OCI-LY3 (cell line): ENCODE results near the gene ADM.

ENCODE experiments used
- H2AFZ ChIP-seq: fragments of 200-600, 300-600 bp; shearing (Covaris generic); 2 replicates; pipeline ENCODE4 v1.6.0; 2014; ENCODE audit warnings: antibody characterized with exemption, low read depth, low read length
- H3K27ac ChIP-seq: fragments of 200-600, 300-600 bp; sonication (generic); 2 replicates; pipeline ENCODE4 v1.5.1; 2014; ENCODE audit warnings: mild to moderate bottlenecking, low read length, moderate library complexity, mixed read lengths
- H3K27me3 ChIP-seq: fragments of 200-600, 300-600 bp; sonication (generic); 2 replicates; pipeline ENCODE4 v1.6.1; 2014; ENCODE audit warnings: low read depth, low read length, mixed read lengths
- H3K36me3 ChIP-seq: fragments of 200-600, 300-600 bp; sonication (generic); replicated peaks from 2 replicates; pipeline ENCODE3; 2014; ENCODE audit warnings: low read depth, low read length, mixed read lengths
- H3K4me1 ChIP-seq: fragments of 300-600, 200-600 bp; sonication (generic); 2 replicates; pipeline ENCODE4 v1.6.1; 2014; ENCODE audit warnings: low read length, mixed read lengths
- H3K4me2 ChIP-seq: fragments of 200-600, 300-600 bp; sonication (generic); 2 replicates; pipeline ENCODE4 v1.6.1; 2014; ENCODE audit warnings: low read length, mixed read lengths
- H3K4me3 ChIP-seq: fragments of 300-600, 200-600 bp; sonication (generic); 2 replicates; pipeline ENCODE4 v1.5.1; 2014; ENCODE audit warnings: antibody characterized with exemption, mild to moderate bottlenecking, low read length, moderate library complexity
- H3K79me2 ChIP-seq: fragments of 300-600, 200-600 bp; shearing (Covaris generic); 2 replicates; pipeline ENCODE4 v1.6.1; 2014; ENCODE audit warnings: mild to moderate bottlenecking, low read length, mixed read lengths
- H3K9ac ChIP-seq: fragments of 300-600, 200-600 bp; shearing (Covaris generic); 2 replicates; pipeline ENCODE4 v1.6.0; 2014; ENCODE audit warnings: mild to moderate bottlenecking, low read length, moderate library complexity
- H3K9me3 ChIP-seq: fragments of 200-600, 300-600 bp; shearing (Covaris generic); 2 replicates; pipeline ENCODE4 v1.6.1; 2014; ENCODE audit warnings: low read length, mixed read lengths; ENCODE audit not compliant: insufficient read depth
- H4K20me1 ChIP-seq: fragments of 200-600, 300-600 bp; sonication (generic); 2 replicates; pipeline ENCODE4 v1.6.1; 2016; ENCODE audit warnings: low read length, mixed read lengths; ENCODE audit not compliant: insufficient read depth
- EZH2phosphoT487 ChIP-seq: fragments of 200-600 bp; shearing (Covaris generic); IDR thresholded peaks from 2 replicates; pipeline ENCODE4 v1.6.1; 2018; ENCODE audit warnings: antibody characterized with exemption, mixed run types, low read depth
- TF ChIP-seq, protein P1 (sequence below): fragments of 200-600, 300-600 bp; sonication (generic); IDR thresholded peaks from 2 replicates; pipeline ENCODE4 v1.5.1; 2014; ENCODE audit warnings: antibody characterized with exemption, low read length, low read depth

ADM gene

DNA sequence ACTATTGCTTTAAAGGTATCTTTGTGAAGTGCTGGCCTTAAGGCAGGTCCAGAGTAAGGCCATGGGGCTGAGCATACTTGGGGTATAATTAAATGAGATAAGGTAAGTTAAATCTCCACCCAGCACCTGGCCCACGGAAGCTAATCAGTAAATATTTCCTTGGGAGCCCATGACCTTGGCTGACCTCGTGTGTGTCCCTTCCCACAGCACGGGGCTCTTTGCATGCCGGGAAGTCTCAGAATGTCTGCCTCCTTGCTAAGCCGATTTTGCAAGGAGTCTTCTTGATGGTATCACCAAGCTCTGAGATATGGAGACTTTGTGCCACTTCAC, 46.5 kb downstream of the ADM start:
- no peak overlapping the region for H2AFZ ChIP-seq
- H3K9me3 ChIP-seq = no peaks in the 10 kb centered on the region
- TF ChIP-seq EZH2phosphoT487 = no peak
- TF ChIP-seq, protein P1, sequence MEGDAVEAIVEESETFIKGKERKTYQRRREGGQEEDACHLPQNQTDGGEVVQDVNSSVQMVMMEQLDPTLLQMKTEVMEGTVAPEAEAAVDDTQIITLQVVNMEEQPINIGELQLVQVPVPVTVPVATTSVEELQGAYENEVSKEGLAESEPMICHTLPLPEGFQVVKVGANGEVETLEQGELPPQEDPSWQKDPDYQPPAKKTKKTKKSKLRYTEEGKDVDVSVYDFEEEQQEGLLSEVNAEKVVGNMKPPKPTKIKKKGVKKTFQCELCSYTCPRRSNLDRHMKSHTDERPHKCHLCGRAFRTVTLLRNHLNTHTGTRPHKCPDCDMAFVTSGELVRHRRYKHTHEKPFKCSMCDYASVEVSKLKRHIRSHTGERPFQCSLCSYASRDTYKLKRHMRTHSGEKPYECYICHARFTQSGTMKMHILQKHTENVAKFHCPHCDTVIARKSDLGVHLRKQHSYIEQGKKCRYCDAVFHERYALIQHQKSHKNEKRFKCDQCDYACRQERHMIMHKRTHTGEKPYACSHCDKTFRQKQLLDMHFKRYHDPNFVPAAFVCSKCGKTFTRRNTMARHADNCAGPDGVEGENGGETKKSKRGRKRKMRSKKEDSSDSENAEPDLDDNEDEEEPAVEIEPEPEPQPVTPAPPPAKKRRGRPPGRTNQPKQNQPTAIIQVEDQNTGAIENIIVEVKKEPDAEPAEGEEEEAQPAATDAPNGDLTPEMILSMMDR = no peak
- no peaks in the 10 kb centered on the region for H3K36me3 ChIP-seq
- no peaks in the 10 kb centered on the region for H4K20me1 ChIP-seq
- no peak overlapping the region for H3K4me2 ChIP-seq
- H3K79me2 ChIP-seq = no peaks in the 10 kb centered on the region
- peaks cover 4% of the 10 kb centered on the region; the same call in 1 of the 2 replicates for H3K4me1 ChIP-seq
- no peak overlapping the region for H3K27ac ChIP-seq
- no peak overlapping the region for H3K4me3 ChIP-seq
- H3K9ac ChIP-seq = no peak overlapping the region
- H3K27me3 ChIP-seq = peaks cover 33% of the 10 kb centered on the region

DNA sequence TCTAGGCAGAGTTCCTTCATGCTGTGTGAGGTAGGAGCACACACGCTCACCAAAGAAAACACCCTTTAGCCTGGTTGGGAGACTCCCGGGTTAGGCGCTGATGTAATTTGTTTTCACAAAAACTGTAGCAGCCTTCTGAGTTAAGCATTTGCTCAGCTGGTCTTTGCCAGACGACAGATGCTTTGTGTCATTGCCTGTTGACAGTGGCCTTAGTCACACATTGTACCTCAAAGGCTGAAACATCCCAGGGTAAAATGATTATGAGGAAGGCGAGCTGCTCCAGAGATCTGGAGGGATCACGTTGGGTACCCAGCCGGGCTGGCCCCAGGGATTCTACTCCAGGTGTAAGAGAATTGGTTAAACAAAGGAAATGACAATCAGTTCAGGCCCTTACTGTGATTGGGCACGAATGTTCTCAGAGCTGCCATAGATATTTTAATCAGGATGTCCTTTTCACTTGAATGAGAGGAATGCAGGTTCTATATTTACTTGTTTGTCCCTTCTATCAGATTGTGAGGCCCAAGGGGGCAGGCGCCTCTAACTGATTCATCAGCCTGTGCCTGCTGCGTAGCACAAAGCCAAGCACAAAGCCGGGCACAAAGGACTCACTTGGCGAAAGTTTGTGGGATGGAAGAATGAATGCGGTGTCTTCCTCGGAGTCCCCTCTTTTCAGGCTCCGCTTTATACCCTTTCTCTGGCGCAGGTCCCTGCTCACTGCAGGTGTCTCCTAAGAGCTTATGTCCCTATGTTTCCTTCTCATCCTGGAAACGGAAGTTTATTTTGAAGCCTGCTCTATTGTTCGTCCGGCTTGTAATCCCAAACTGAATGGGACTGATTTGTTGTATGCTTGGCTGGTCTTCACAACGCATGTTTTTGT, 47.1 kb downstream of the ADM start:
- Histone ChIP-seq H3K36me3 (no peaks in the 10 kb centered on the region), H3K4me3 (no peak overlapping the region), H3K9me3 (no peaks in the 10 kb centered on the region), H3K9ac (no peak overlapping the region), H2AFZ (no peak overlapping the region), H3K27ac (no peak overlapping the region), H3K79me2 (no peaks in the 10 kb centered on the region), H3K4me1 (peaks cover 4% of the 10 kb centered on the region; the same call in 1 of the 2 replicates), H3K4me2 (no peak overlapping the region), H4K20me1 (no peaks in the 10 kb centered on the region), H3K27me3 (peaks cover 32% of the 10 kb centered on the region)
- TF ChIP-seq, protein P1 = no peak
- TF ChIP-seq EZH2phosphoT487 = no peak

DNA sequence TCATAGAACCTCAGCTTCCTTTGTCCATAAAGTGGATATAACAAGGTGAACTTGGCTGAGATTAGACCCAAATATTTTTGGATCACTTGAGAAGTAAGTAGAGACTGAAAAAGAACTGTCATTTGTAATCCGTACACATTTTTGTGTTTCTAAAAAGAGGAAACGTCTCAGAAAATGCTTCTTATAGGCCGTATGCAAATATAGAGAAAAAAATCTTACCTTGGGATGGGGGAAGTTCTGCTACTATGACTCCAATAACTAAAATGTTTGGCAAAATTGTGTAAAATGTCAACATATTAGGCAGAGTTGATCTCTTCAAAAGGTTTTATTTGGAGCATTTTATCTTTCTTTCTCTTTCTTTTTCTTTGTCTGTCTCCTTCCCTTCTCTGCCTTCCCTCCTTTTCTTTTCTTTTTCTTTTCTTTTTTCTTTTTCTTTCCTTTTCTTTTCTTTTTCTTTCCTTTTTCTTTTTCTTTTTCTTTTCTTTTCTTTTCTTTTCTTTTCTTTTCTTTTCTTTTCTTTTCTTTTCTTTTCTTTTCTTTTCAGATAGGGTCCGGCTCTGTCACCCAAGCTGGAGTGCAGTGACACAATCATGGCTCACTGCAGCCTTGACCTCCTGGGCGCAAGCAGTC, 48.2 kb downstream of the ADM start:
- no peak overlapping the region for H2AFZ ChIP-seq
- no peaks in the 10 kb centered on the region for H3K79me2 ChIP-seq
- no peak overlapping the region for H3K4me2 ChIP-seq

DNA sequence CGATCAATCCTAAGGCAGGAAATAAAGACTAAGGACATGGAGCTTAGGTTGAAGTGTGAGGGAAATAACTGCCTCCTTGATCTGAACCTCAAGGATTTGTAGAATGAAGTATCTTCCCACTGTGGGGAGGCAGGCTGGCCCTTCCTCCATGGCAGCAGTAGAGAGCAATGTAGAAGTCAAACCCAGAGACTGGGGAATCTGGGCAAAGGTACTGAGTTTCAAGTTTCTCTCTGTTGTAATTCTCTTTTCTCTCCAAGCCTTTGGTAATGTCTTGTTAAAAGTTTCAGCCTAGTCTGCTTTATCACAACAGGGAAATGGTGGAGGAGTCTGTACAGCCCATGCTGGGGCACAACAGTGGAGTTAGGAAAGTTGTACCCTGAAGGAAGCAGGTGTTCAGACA, 49.5 kb downstream of the ADM start:
- Histone ChIP-seq H3K4me3 (no peak overlapping the region), H3K4me2 (no peak overlapping the region), H3K9me3 (no peaks in the 10 kb centered on the region), H3K27ac (no peak overlapping the region), H3K79me2 (no peaks in the 10 kb centered on the region), H3K36me3 (no peaks in the 10 kb centered on the region), H4K20me1 (no peaks in the 10 kb centered on the region), H2AFZ (no peak overlapping the region), H3K9ac (no peak overlapping the region), H3K4me1 (peaks cover 4% of the 10 kb centered on the region; the same call in 1 of the 2 replicates), H3K27me3 (peaks cover 14% of the 10 kb centered on the region; the same call in 1 of the 2 replicates)
- TF ChIP-seq EZH2phosphoT487 = no peak
- TF ChIP-seq, protein P1 = no peak

More for the DNA sequence above, 48.2 kb downstream of the ADM start:
- no peak overlapping the region for H3K27ac ChIP-seq
- H3K36me3 ChIP-seq = no peaks in the 10 kb centered on the region
- H3K9ac ChIP-seq = no peak overlapping the region
- no peak overlapping the region for H3K4me3 ChIP-seq
- TF ChIP-seq EZH2phosphoT487 = no peak
- TF ChIP-seq, protein P1 = no peak
- peaks cover 4% of the 10 kb centered on the region; the same call in 1 of the 2 replicates for H3K4me1 ChIP-seq
- no peaks in the 10 kb centered on the region for H3K9me3 ChIP-seq
- no peaks in the 10 kb centered on the region for H4K20me1 ChIP-seq
- H3K27me3 ChIP-seq = peaks cover 23% of the 10 kb centered on the region
